Mesenchymal stem cell (in vitro differentiated cells and primary cell): ENCODE measurements around the gene HAP1.
"Not testable (repeated sequence)": the region's sequence is repeated elsewhere in the genome, so short reads cannot be mapped to it uniquely, and the experiment has no call there.

Source experiments
- DNase-seq: peaks from one replicate; pipeline ENCODE4 v3.0.0-alpha.2; 2013
- H2AFZ ChIP-seq: one replicate; pipeline ENCODE4 v1.6.1; 2013; ENCODE audit warnings: low read depth, mild to moderate bottlenecking, control low read depth, inconsistent platforms, low read length, moderate library complexity
- H2AK5ac ChIP-seq: 2 replicates; pipeline ENCODE4 v1.6.1; 2013; ENCODE audit warnings: low read length, moderate library complexity, mild to moderate bottlenecking, inconsistent platforms; ENCODE audit not compliant: severe bottlenecking
- H2BK120ac ChIP-seq: one replicate; pipeline ENCODE4 v1.6.1; 2013; ENCODE audit warnings: low read depth, mild to moderate bottlenecking, inconsistent platforms, low read length, moderate library complexity
- H2BK12ac ChIP-seq, 2 experiments: one replicate each; pipeline ENCODE4 v1.6.1; 2013; ENCODE audit warnings: inconsistent platforms in 2 of 2, low read length in 2 of 2, mild to moderate bottlenecking in 2 of 2, moderate library complexity in 2 of 2, control low read depth in 1 of 2
- H2BK15ac ChIP-seq: one replicate; pipeline ENCODE4 v1.6.1; 2013; ENCODE audit warnings: mild to moderate bottlenecking, low read depth, inconsistent platforms; ENCODE audit not compliant: poor library complexity, severe bottlenecking
- H2BK5ac ChIP-seq: 2 replicates; pipeline ENCODE4 v1.6.1; 2013; ENCODE audit warnings: low read depth, mild to moderate bottlenecking, low read length, control low read depth, inconsistent platforms; ENCODE audit not compliant: poor library complexity, severe bottlenecking
- H3K14ac ChIP-seq, 2 experiments: one replicate each; pipeline ENCODE4 v1.6.1; 2013; ENCODE audit warnings: inconsistent platforms in 2 of 2, low read length in 2 of 2, control low read depth in 1 of 2, mild to moderate bottlenecking in 1 of 2, moderate library complexity in 1 of 2
- H3K18ac ChIP-seq, 2 experiments: one replicate each; pipeline ENCODE4 v1.6.1; 2013; ENCODE audit warnings: inconsistent platforms in 2 of 2, low read length in 2 of 2, control low read depth in 1 of 2, low read depth in 1 of 2, mild to moderate bottlenecking in 1 of 2
- H3K23ac ChIP-seq, 2 experiments: one replicate each; pipeline ENCODE4 v1.6.1; 2013; ENCODE audit warnings: inconsistent platforms in 2 of 2, low read length in 2 of 2, mild to moderate bottlenecking in 2 of 2, moderate library complexity in 2 of 2, control low read depth in 1 of 2
- H3K27ac ChIP-seq: 2 replicates; pipeline ENCODE4 v1.5.1; 2013; ENCODE audit warnings: mild to moderate bottlenecking, moderate library complexity, low read length, control low read depth, inconsistent platforms; ENCODE audit not compliant: poor library complexity, severe bottlenecking
- H3K27me3 ChIP-seq, 2 experiments: 2 replicates each; pipeline versions ENCODE4 v1.6.1 to v1.7.0; 2013; ENCODE audit warnings: low read length in 2 of 2, mild to moderate bottlenecking in 2 of 2, moderate library complexity in 2 of 2, control low read depth in 1 of 2, inconsistent platforms in 1 of 2; ENCODE audit not compliant: control insufficient read depth in 1 of 2, insufficient read depth in 1 of 2
- H3K36me3 ChIP-seq, 2 experiments: 2 replicates each; pipeline versions ENCODE4 v1.6.1 to v1.7.0; 2013; ENCODE audit warnings: low read length in 2 of 2, control low read depth in 1 of 2, inconsistent platforms in 1 of 2, low read depth in 1 of 2, mild to moderate bottlenecking in 1 of 2; ENCODE audit not compliant: insufficient read depth in 2 of 2, control insufficient read depth in 1 of 2
- H3K4ac ChIP-seq, 2 experiments: one replicate each; pipeline ENCODE4 v1.6.1; 2013; ENCODE audit warnings: inconsistent platforms in 2 of 2, low read length in 2 of 2, mild to moderate bottlenecking in 2 of 2, moderate library complexity in 2 of 2, control low read depth in 1 of 2, low read depth in 1 of 2
- H3K4me1 ChIP-seq: 2 replicates; pipeline ENCODE4 v1.6.1; 2013; ENCODE audit warnings: low read depth, low read length, control low read depth; ENCODE audit not compliant: control insufficient read depth, insufficient read depth
- H3K4me2 ChIP-seq: 2 replicates; pipeline ENCODE4 v1.6.1; 2013; ENCODE audit warnings: low read length, mild to moderate bottlenecking, inconsistent platforms; ENCODE audit not compliant: poor library complexity, severe bottlenecking
- H3K4me3 ChIP-seq, 2 experiments: 2 replicates each; pipeline versions ENCODE4 v1.5.1 to v1.7.0; 2013; ENCODE audit warnings: low read length in 2 of 2, mild to moderate bottlenecking in 2 of 2, control low read depth in 1 of 2, low read depth in 1 of 2; ENCODE audit not compliant: insufficient read depth in 1 of 2
- H3K79me1 ChIP-seq: replicated peaks from 2 replicates; pipeline ENCODE4 v1.6.1; 2013; ENCODE audit warnings: mild to moderate bottlenecking, control low read depth, low read length, inconsistent platforms; ENCODE audit not compliant: poor library complexity, severe bottlenecking
- H3K9ac ChIP-seq: 2 replicates; pipeline ENCODE4 v1.7.0; 2013; ENCODE audit warnings: mild to moderate bottlenecking, low read length, moderate library complexity
- H3K9me3 ChIP-seq: 2 replicates; pipeline ENCODE4 v1.7.0; 2013; ENCODE audit warnings: mild to moderate bottlenecking, low read length; ENCODE audit not compliant: control insufficient read depth
- H4K8ac ChIP-seq: one replicate; pipeline ENCODE4 v1.6.1; 2013; ENCODE audit warnings: inconsistent platforms, mild to moderate bottlenecking, low read length, moderate library complexity
- H4K91ac ChIP-seq: one replicate; pipeline ENCODE4 v1.6.1; 2013; ENCODE audit warnings: mild to moderate bottlenecking, low read length, inconsistent platforms
- WGBS: methylation state at CpG from one replicate; pipeline ENCODE4 v1.1.7; 2013; ENCODE audit warnings: mixed read lengths; 5-methylcytosine and 5-hydroxymethylcytosine counted together

HAP1 gene

DNA sequence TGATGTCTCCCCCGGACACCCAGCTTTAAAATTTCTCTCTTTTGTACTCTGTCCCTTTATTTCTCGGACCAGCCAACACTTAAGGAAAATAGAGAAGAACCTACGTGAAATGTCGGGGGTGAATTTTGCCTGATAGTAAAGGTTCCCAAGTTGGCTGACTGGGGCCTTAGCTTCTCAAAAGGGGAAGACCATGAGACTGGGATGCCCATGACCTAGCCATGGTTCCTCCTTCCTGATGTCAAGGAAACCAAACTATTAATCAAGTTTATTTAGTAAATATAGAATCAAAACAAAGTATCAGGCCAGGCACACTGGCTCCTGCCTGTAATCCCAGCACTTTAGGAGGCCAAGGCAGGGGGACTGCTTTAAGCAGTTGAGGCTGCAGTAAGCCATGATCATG lies 48.2 kb downstream of the HAP1 start:
- Histone ChIP-seq H3K9me3 (no peaks in the 10 kb centered on the region), H3K4me3 (no peak overlapping the region), H3K4ac (no peak overlapping the region), H3K4me1 (peaks cover 7% of the 10 kb centered on the region), H4K8ac (no peak overlapping the region), H3K79me1 (no peaks in the 10 kb centered on the region), H2AFZ (no peak overlapping the region), H3K9ac (no peak overlapping the region), H2BK5ac (no peak overlapping the region), H3K23ac (no peak overlapping the region), H3K36me3 (peaks cover 13 to 19% of the 10 kb centered on the region in 2 experiments), H3K14ac (no peak overlapping the region), H3K27ac (no peak overlapping the region), H3K27me3 (peaks cover 0 to 5% of the 10 kb centered on the region in 2 experiments), H2AK5ac (no peak overlapping the region), H2BK12ac (no peak overlapping the region), H4K91ac (no peak overlapping the region), H3K18ac (no peak overlapping the region), H3K4me2 (no peak overlapping the region), H2BK15ac (no peak overlapping the region), H2BK120ac (no peak overlapping the region)
- DNase-seq: no peak
- WGBS: 88% methylated on average over 3 of the region's 4 CpGs

DNA sequence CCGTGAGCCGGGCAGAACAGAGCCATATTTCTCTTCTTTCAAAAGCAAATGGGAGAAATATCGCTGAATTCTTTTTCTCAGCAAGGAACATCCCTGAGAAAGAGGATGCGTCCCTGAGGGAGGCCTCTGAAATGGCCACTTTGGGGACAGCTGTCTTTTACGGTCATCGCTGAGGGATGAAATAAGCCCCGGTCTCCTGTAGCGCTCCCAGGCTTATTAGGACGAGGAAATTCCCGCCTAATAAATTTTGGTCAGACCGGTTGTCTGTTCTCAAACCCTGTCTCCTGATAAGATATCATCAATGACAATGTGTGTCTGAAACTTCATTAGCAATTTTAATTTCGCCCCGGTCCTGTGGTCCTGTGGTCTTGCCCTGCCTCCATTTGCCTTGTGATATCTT lies 48.7 kb downstream of the HAP1 start:
- H2BK5ac ChIP-seq, H2BK120ac ChIP-seq, H3K4ac ChIP-seq, H3K9ac ChIP-seq, H3K14ac ChIP-seq, H2AFZ ChIP-seq, DNase-seq, H3K9me3 ChIP-seq, H3K79me1 ChIP-seq, H3K23ac ChIP-seq, H4K8ac ChIP-seq, H3K18ac ChIP-seq, H3K27ac ChIP-seq, H3K27me3 ChIP-seq, H4K91ac ChIP-seq, H2BK12ac ChIP-seq, H2BK15ac ChIP-seq, H2AK5ac ChIP-seq, H3K4me3 ChIP-seq, H3K4me1 ChIP-seq, H3K4me2 ChIP-seq: not testable (repeated sequence)
- WGBS: 96% methylated on average over 13 of the region's 13 CpGs
- H3K36me3 ChIP-seq: peaks cover 9 to 14% of the 10 kb centered on the region in 2 experiments

DNA sequence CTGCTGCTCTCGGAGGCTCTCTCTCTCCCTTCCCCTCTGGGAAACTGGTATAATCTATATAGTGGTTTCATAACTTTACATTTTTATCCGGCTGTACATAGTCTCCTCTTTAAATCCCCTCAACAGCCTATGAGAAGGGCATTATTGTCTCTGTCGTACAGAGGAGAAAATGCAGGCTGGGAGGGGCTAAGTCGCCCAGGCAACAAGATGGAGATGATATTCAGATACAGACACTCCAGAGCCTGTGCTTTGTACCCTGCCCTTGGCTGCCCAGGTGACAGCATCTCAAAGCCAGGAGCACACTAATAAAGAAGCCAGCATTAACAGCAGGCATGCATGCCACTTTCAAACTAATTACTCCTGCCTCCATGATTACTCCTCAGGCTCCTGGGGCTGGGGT lies 50.4 kb downstream of the HAP1 start:
- Histone ChIP-seq H3K18ac (no peak overlapping the region), H2BK120ac (no peak overlapping the region), H2BK5ac (no peak overlapping the region), H3K9ac (no peak overlapping the region), H3K79me1 (no peaks in the 10 kb centered on the region), H2AK5ac (no peak overlapping the region), H3K27ac (no peak overlapping the region), H2AFZ (no peak overlapping the region), H3K36me3 (no peaks in the 10 kb centered on the region), H4K8ac (no peak overlapping the region), H3K4me2 (no peak overlapping the region), H2BK15ac (no peak overlapping the region), H3K4me3 (no peak overlapping the region), H3K23ac (no peak overlapping the region), H4K91ac (no peak overlapping the region), H3K4ac (no peak overlapping the region), H3K14ac (no peak overlapping the region), H2BK12ac (no peak overlapping the region), H3K27me3 (peaks cover 0 to 5% of the 10 kb centered on the region in 2 experiments), H3K9me3 (no peaks in the 10 kb centered on the region), H3K4me1 (peaks cover 4% of the 10 kb centered on the region)
- DNase-seq: no peak
- WGBS: 76% methylated on average over 3 of the region's 4 CpGs

DNA sequence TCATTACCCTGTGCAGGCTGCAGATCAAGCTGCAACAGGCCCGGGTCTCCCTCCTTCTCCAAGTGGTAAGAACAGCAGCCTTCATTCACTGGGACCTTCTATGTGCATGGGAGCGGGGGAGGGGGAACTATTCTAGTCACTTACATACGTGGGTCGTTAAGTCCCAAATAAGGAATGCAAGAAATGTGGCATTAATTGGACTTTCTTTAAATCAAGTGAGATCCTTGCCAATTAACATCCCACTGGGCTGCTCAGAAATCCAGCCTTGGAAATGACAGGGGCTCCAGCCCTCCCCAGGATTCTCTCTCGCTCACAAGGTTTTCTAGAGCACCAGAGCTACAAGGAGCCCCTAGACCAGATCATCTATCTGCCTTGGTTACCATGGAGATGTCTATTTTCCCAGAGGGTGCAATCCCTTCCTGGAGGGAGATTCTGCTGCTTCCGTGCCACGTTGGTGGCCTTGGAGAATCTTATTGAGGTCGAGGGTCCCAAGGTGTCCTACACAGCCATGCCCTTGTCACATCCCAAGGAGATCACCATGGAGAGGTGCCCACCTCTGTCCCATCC lies 50.9 kb downstream of the HAP1 start:
- no peak overlapping the region for H2BK12ac ChIP-seq
- no peak overlapping the region for H3K4me3 ChIP-seq
- no peak overlapping the region for H3K4ac ChIP-seq
- H2BK15ac ChIP-seq: no peak overlapping the region
- H3K18ac ChIP-seq: no peak overlapping the region
- no peak overlapping the region for H3K27ac ChIP-seq
- no peak overlapping the region for H2AFZ ChIP-seq
- no peak overlapping the region for H4K8ac ChIP-seq
- no peaks in the 10 kb centered on the region for H3K36me3 ChIP-seq
- no peak overlapping the region for H3K9ac ChIP-seq
- no peaks in the 10 kb centered on the region for H3K79me1 ChIP-seq
- peaks cover 0 to 5% of the 10 kb centered on the region in 2 experiments for H3K27me3 ChIP-seq
- H3K23ac ChIP-seq: no peak overlapping the region
- DNase-seq: no peak
- H2BK5ac ChIP-seq: no peak overlapping the region
- H2AK5ac ChIP-seq: no peak overlapping the region
- H4K91ac ChIP-seq: no peak overlapping the region
- no peaks in the 10 kb centered on the region for H3K9me3 ChIP-seq
- peaks cover 6% of the 10 kb centered on the region for H3K4me1 ChIP-seq
- H2BK120ac ChIP-seq: no peak overlapping the region
- WGBS: 81% methylated on average over 8 of the region's 8 CpGs
- no peak overlapping the region for H3K4me2 ChIP-seq
- no peak overlapping the region for H3K14ac ChIP-seq
